Nephron (organoid): ENCODE data around the gene UTP3.
"Not testable (repeated sequence)": the region's sequence is repeated elsewhere in the genome, so short reads cannot be mapped to it uniquely, and the experiment has no call there.

Experiments used
- H3K27ac Mint-ChIP-seq, 3 experiments: 2 replicates each; pipeline ENCODE4 v1.8.0; 2020; ENCODE audit warnings: mixed read lengths in 3 of 3, mild to moderate bottlenecking in 2 of 3, moderate library complexity in 1 of 3
- H3K27me3 Mint-ChIP-seq: 2 replicates; pipeline ENCODE4 v1.8.0; 2021; ENCODE audit warnings: low read depth, mild to moderate bottlenecking, moderate library complexity, mixed read lengths
- H3K36me3 Mint-ChIP-seq: 2 replicates; pipeline ENCODE4 v1.8.0; 2020; ENCODE audit warnings: low read depth, mixed read lengths
- H3K4me1 Mint-ChIP-seq: 2 replicates; pipeline ENCODE4 v1.8.0; 2020; ENCODE audit warnings: mixed read lengths
- H3K4me3 Mint-ChIP-seq, 3 experiments: 2 replicates each; pipeline ENCODE4 v1.8.0; 2020; ENCODE audit warnings: mild to moderate bottlenecking in 3 of 3, mixed read lengths in 3 of 3, moderate library complexity in 2 of 3
- H3K9me3 Mint-ChIP-seq: 2 replicates; pipeline ENCODE4 v1.8.0; 2020; ENCODE audit warnings: mixed read lengths
- TF ChIP-seq, protein P1 (sequence below), 3 experiments: fragments of 200-600 bp; sonication (generic); IDR thresholded peaks; one replicate each; pipeline ENCODE4 v1.5.0; 2021; ENCODE audit warnings: antibody characterized with exemption in 3 of 3; ENCODE audit not compliant: unreplicated experiment in 3 of 3

Gene UTP3

DNA sequence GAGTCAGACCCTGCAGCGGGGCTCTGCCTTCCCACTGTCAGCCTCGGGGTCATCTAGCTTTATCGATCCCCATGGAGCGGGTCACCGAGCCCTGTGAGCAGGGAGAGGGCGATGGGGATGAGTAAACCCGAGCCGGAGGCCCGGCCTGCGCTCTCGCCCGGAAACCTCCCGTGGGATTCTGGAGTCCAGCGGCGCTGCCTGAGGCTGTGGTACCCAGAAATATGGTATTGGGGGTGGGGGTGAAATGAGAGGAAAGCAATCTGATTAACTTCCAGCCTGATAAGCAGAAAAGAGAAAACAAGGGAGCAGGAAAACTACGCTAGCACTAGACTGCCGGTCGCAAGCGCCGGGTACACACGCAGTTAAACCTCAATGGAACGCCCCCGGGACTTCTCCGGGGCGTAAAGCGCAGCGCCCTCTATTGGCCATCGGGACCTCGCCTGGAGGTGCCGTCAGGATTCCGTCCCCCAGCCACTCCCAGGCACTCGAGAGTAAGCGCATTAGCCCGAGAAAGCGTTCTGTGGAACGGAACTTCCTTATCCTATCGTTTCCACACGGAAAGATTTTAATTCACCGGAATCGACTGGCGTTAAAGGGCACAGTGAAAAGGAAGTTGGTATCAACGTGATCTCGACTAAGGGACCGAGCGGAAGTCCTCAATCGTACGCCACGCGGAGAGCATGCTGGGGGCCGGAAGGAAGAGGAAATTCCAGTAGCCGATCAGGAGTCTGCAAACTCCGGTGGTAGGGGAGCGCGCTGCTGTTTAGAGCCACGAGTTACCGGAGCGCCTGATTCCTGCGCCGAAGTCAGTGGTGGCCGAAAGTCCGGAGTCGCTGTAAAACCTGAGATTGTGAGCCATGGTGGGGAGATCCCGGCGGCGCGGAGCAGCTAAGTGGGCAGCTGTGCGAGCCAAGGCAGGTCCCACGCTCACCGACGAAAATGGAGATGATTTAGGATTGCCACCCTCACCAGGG is at the start of gene UTP3:
Gene UTP3, plus strand, starts transcription at position 712 of the 974 bp plus-strand sequence. Its CDS starts 146 bp downstream, at position 858.
- H3K27ac Mint-ChIP-seq, result peak within 1 kb of the TSS; percentile 98 to 100 (median 99)
- H3K4me1 Mint-ChIP-seq, result peaks cover 32% of the 10 kb centered on the region
- no peaks in the 10 kb centered on the region for H3K27me3 Mint-ChIP-seq
- peaks cover 22% of the 10 kb centered on the region for H3K36me3 Mint-ChIP-seq
- peak within 1 kb of the TSS; percentile 91 to 94 (median 92) for H3K4me3 Mint-ChIP-seq
- H3K9me3 Mint-ChIP-seq, result no peaks in the 10 kb centered on the region
- TF ChIP-seq, protein P1, sequence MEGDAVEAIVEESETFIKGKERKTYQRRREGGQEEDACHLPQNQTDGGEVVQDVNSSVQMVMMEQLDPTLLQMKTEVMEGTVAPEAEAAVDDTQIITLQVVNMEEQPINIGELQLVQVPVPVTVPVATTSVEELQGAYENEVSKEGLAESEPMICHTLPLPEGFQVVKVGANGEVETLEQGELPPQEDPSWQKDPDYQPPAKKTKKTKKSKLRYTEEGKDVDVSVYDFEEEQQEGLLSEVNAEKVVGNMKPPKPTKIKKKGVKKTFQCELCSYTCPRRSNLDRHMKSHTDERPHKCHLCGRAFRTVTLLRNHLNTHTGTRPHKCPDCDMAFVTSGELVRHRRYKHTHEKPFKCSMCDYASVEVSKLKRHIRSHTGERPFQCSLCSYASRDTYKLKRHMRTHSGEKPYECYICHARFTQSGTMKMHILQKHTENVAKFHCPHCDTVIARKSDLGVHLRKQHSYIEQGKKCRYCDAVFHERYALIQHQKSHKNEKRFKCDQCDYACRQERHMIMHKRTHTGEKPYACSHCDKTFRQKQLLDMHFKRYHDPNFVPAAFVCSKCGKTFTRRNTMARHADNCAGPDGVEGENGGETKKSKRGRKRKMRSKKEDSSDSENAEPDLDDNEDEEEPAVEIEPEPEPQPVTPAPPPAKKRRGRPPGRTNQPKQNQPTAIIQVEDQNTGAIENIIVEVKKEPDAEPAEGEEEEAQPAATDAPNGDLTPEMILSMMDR (IDR thresholded peaks at IDR 0.05; ENCODE audit: unreplicated experiment in 3 of 3), result peak; percentile 97 to 98 (median 98)

DNA sequence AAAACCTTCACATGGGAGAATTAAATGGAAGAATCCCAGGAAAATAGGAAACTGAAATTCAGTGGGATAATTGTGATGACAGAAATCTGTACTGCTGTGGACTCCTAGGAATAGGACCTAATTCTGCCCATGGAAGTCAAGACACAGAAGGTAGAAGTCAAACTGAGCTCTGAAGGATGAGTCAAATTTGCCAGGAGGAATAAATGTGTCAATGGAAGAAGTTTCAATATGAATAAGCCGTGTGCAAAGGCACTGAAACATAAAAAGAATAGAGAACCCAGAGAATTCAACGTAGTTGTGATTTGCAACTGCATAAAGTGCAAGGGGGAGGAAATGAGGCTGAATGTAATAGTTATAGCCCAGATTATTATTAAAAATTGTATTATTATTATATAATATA is 48.1 kb upstream of the UTP3 start:
- TF ChIP-seq, protein P1 (IDR thresholded peaks at IDR 0.05; ENCODE audit: unreplicated experiment in 3 of 3), result no peak
- H3K4me1 Mint-ChIP-seq, result peaks cover 14% of the 10 kb centered on the region
- H3K36me3 Mint-ChIP-seq, result no peaks in the 10 kb centered on the region
- no peak overlapping the region for H3K4me3 Mint-ChIP-seq
- no peaks in the 10 kb centered on the region for H3K9me3 Mint-ChIP-seq
- no peaks in the 10 kb centered on the region for H3K27me3 Mint-ChIP-seq
- H3K27ac Mint-ChIP-seq, result no peak overlapping the region

DNA sequence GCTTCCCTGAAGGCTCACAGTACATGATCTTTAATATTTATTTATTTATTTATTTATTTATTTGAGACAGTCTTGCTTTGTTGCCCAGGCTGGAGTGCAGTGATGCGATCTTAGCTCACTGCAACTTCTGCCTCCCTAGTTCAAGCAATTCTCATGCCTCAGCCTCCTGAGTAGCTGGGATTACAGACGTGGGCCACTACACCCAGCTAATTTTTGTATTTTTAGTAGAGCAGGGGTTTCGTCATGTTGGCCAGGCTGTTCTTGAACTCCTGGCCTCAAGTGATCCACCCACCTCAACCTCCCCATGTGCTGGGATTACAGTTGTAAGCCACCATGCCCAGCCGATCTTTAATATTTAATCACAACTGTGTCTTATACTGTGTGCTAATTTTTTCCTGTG is 37.6 kb upstream of the UTP3 start:
- H3K27ac Mint-ChIP-seq, H3K9me3 Mint-ChIP-seq, H3K4me3 Mint-ChIP-seq, H3K36me3 Mint-ChIP-seq, H3K4me1 Mint-ChIP-seq, H3K27me3 Mint-ChIP-seq: not testable (repeated sequence)

GRCh38 chr4:70651864-70652506 is 36.3 kb upstream of the UTP3 start:
- TF ChIP-seq, protein P1 (IDR thresholded peaks at IDR 0.05; ENCODE audit: unreplicated experiment in 3 of 3), result peak; percentile 55 to 59 (median 58)
- Mint-ChIP-seq H3K9me3 (no peaks in the 10 kb centered on the region), H3K4me3 (no peak overlapping the region), H3K27ac (no peak overlapping the region), H3K27me3 (no peaks in the 10 kb centered on the region), H3K4me1 (no peaks in the 10 kb centered on the region), H3K36me3 (no peaks in the 10 kb centered on the region)

GRCh38 chr4:70654605-70655011 is 33.7 kb upstream of the UTP3 start:
- Mint-ChIP-seq H3K4me1 (no peaks in the 10 kb centered on the region), H3K36me3 (no peaks in the 10 kb centered on the region), H3K27me3 (no peaks in the 10 kb centered on the region), H3K27ac (no peak overlapping the region), H3K9me3 (no peaks in the 10 kb centered on the region), H3K4me3 (no peak overlapping the region)
- TF ChIP-seq, protein P1 (IDR thresholded peaks at IDR 0.05; ENCODE audit: unreplicated experiment in 3 of 3), result no peak

GRCh38 chr4:70657326-70657725 is 31.0 kb upstream of the UTP3 start:
- H3K4me1 Mint-ChIP-seq, result no peaks in the 10 kb centered on the region
- no peak overlapping the region for H3K27ac Mint-ChIP-seq
- no peaks in the 10 kb centered on the region for H3K27me3 Mint-ChIP-seq
- TF ChIP-seq, protein P1 (IDR thresholded peaks at IDR 0.05; ENCODE audit: unreplicated experiment in 3 of 3), result no peak
- no peak overlapping the region for H3K4me3 Mint-ChIP-seq
- no peaks in the 10 kb centered on the region for H3K9me3 Mint-ChIP-seq
- H3K36me3 Mint-ChIP-seq, result no peaks in the 10 kb centered on the region
